K562 (cell line): Measurements from ENCODE around the gene PCBP4. TPM values are rescaled to one million over a fixed set of nuclear protein-coding genes. Genes with fewer than 3 reads are reported as not detected.
A peak's percentile ranks its signal among the peaks of the same experiment; 100 is the strongest.

Source experiments
- ATAC-seq: fragments of 200-7000 bp; cut with Tn5 transposase; 3 replicates; pipeline ENCODE4 v1.9.1; 2020; ENCODE audit warnings: moderate library complexity
- Bru-seq: library from RNA; stranded (reverse); fragments of 400-500 nt; gene quantifications from one replicate; lab custom pipeline; 2021; lab: Mats Ljungman, UMichigan
- BruChase-seq, 2 experiments: library from RNA; stranded (reverse); fragments of 400-500 nt; gene quantifications; one replicate each; lab custom pipeline; 2021; lab: Mats Ljungman, UMichigan
- BruUV-seq: library from RNA; stranded (reverse); fragments of 400-500 nt; replicated peaks from 2 replicates; lab custom pipeline; 2021; lab: Mats Ljungman, UMichigan
- CTCF ChIA-PET: fragments of 300-600 bp; formaldehyde crosslinking; extraction: SDS; loops from one replicate; lab custom pipeline; 2021; ENCODE audit warnings: low intra/inter-chr PET ratio; lab: Yijun Ruan, JAX
- POLR2A ChIA-PET: fragments of 300-600, 350-650 bp; sonication (Branson Sonifier 250); formaldehyde crosslinking; extraction: SDS; loops from one replicate; lab custom pipeline; 2021; ENCODE audit warnings: antibody characterized with exemption, inconsistent platforms; lab: Yijun Ruan, JAX
- DNase-seq, 4 experiments: peaks; one replicate each; pipeline versions ENCODE4 v3.0.0 to v3.0.0-alpha.2; 2011 to 2018; ENCODE audit warnings: low spot score in 3 of 4, mixed read lengths in 3 of 4; ENCODE audit errors: extremely low read depth in 1 of 4
- FAIRE-seq: peaks from 2 replicates; lab custom pipeline; 2011; peaks lifted over from hg19 to GRCh38; lab: Jason Lieb, UNC
- H2AFZ ChIP-seq: 2 replicates; pipeline ENCODE4 v1.6.0; 2011; ENCODE audit warnings: low read depth, low read length, control low read depth, inconsistent platforms
- H3K27ac ChIP-seq: fragments of 200-600 bp; 3 replicates; pipeline ENCODE4 v1.8.0; 2011; ENCODE audit warnings: low read depth, mild to moderate bottlenecking, control low read depth, inconsistent platforms, low read length, moderate library complexity, mixed read lengths; ENCODE audit errors: extremely low read depth
- H3K27me3 ChIP-seq, 2 experiments: fragments of 300-600 bp in 1 of 2; 2 replicates in 1 of 2; 3 replicates in 1 of 2; pipeline versions ENCODE4 v1.6.0 to v1.8.0; 2011; ENCODE audit warnings: inconsistent platforms in 2 of 2, low read length in 2 of 2, mild to moderate bottlenecking in 1 of 2, mixed read lengths in 1 of 2, moderate library complexity in 1 of 2; ENCODE audit not compliant: control insufficient read depth in 2 of 2, insufficient read depth in 2 of 2
- H3K36me3 ChIP-seq: fragments of 300-600 bp; 3 replicates; pipeline ENCODE4 v1.8.0; 2011; ENCODE audit warnings: mild to moderate bottlenecking, low read length, inconsistent platforms; ENCODE audit not compliant: control insufficient read depth, insufficient read depth
- H3K4me1 ChIP-seq, 2 experiments: fragments of 200-600 bp in 1 of 2; replicated peaks in 1 of 2; 2 replicates in 1 of 2; 3 replicates in 1 of 2; pipeline versions ENCODE4 v1.5.1 to v1.8.0; 2011; ENCODE audit warnings: inconsistent platforms in 2 of 2, low read length in 2 of 2, mild to moderate bottlenecking in 1 of 2, mixed read lengths in 1 of 2, moderate library complexity in 1 of 2; ENCODE audit not compliant: control insufficient read depth in 2 of 2, insufficient read depth in 2 of 2
- H3K4me2 ChIP-seq: 2 replicates; pipeline ENCODE4 v1.6.1; 2011; ENCODE audit warnings: low read length, control low read depth, inconsistent platforms, mixed read lengths; ENCODE audit not compliant: insufficient read depth
- H3K4me3 ChIP-seq: fragments of 200-600 bp; sonication (generic), shearing (Covaris generic); 2 replicates; pipeline ENCODE4 v1.5.1; 2016; ENCODE audit warnings: control low read depth, inconsistent platforms
- H3K79me2 ChIP-seq: fragments of 200-600 bp; 3 replicates; pipeline ENCODE4 v1.8.0; 2011; ENCODE audit warnings: low read length, inconsistent platforms; ENCODE audit not compliant: control insufficient read depth, insufficient read depth
- H3K9ac ChIP-seq, 2 experiments: 2 replicates each; pipeline versions ENCODE4 v1.6.0 to v1.6.1; 2011; ENCODE audit warnings: low read depth in 2 of 2, low read length in 2 of 2, control low read depth in 1 of 2, inconsistent platforms in 1 of 2, mild to moderate bottlenecking in 1 of 2, mixed read lengths in 1 of 2; ENCODE audit not compliant: insufficient read depth in 1 of 2
- H3K9me1 ChIP-seq: one replicate; pipeline ENCODE4 v1.6.0; 2011; ENCODE audit warnings: inconsistent platforms, mild to moderate bottlenecking, low read length, moderate library complexity; ENCODE audit not compliant: control insufficient read depth, insufficient read depth
- H3K9me3 ChIP-seq: replicated peaks from 2 replicates; pipeline ENCODE4 v1.5.1; 2011; ENCODE audit warnings: low read depth, low read length, inconsistent platforms; ENCODE audit not compliant: control insufficient read depth, insufficient read depth
- H4K20me1 ChIP-seq: replicated peaks from 2 replicates; pipeline ENCODE4 v1.6.1; 2011; ENCODE audit warnings: low read length, inconsistent platforms, mixed read lengths; ENCODE audit not compliant: control insufficient read depth, insufficient read depth
- ARID1B ChIP-seq: fragments of 450-650 bp; IDR thresholded peaks from 2 replicates; pipeline ENCODE4 v1.6.1; 2016; ENCODE audit warnings: antibody characterized with exemption, mild to moderate bottlenecking, inconsistent platforms
- BRD4 ChIP-seq: fragments of 200-600 bp; sonication (generic); IDR thresholded peaks from 2 replicates; pipeline ENCODE4 v1.6.1; 2017; ENCODE audit warnings: inconsistent platforms
- GATAD2A ChIP-seq: fragments of 450-650 bp; IDR thresholded peaks from 2 replicates; pipeline ENCODE4 v1.6.1; 2017
- PHF8 ChIP-seq: fragments of 200-600 bp; sonication (generic); IDR thresholded peaks from 2 replicates; pipeline ENCODE4 v1.6.1; 2012; ENCODE audit warnings: mixed run types, mild to moderate bottlenecking, inconsistent platforms, low read length, moderate library complexity, borderline replicate concordance
- PHTF2 ChIP-seq: fragments of 250-450 bp; sonication (Bioruptor Pico); IDR thresholded peaks from 2 replicates; pipeline ENCODE4 v1.5.0; 2021; ENCODE audit warnings: mild to moderate bottlenecking
- WGBS: fragments of 100-300 bp; shearing (Covaris generic); methylation state at CpG from one replicate; pipeline ENCODE4 v1.1.6; 2016; ENCODE audit warnings: low coverage, mixed read lengths; ENCODE audit not compliant: insufficient coverage; ENCODE audit errors: missing lambda C conversion rate; 5-methylcytosine and 5-hydroxymethylcytosine counted together
- in situ Hi-C: fragments of 300-500 bp; cut with MboI; formaldehyde crosslinking; loops from 4 replicates; pipeline ENCODE4 v1.15.0; 2018; ENCODE audit warnings: inconsistent platforms, mixed read lengths
- intact Hi-C: fragments of 100-400 bp; cut with micrococcal nuclease; formaldehyde crosslinking; loops from 2 replicates; pipeline ENCODE4 v1.14.2; 2022
- long read RNA-seq, 3 experiments: library from polyadenylated mRNA in 2 of 3; library from RNA in 1 of 3; unstranded in 2 of 3; stranded (forward) in 1 of 3; transcript quantifications; one replicate each; pipeline ENCODE4 v2.0.0, GENCODE V29; 2019 to 2022
- polyA minus RNA-seq, 3 experiments: library from RNA; depleted of rRNA, polyadenylated mRNA; stranded (reverse); fragments of >200 nt; gene quantifications; 2 replicates each; pipeline ENCODE4 v1.2.3, GENCODE V29; 2011
- polyA plus RNA-seq, 8 experiments: library from polyadenylated mRNA; depleted of rRNA in 4 of 8; stranded (reverse) in 5 of 8; unstranded in 3 of 8; fragments of >200 nt; fragmentation: Nextera tagmentation in 2 of 8; fragmentation: Illumina TruSeq in 1 of 8; extraction: Ambion mirVana in 2 of 8; extraction: Trizol in 1 of 8; gene quantifications; 2 replicates each; pipeline versions ENCODE4 v1.2.1 to v1.2.3, GENCODE V29; 2011 to 2014; ENCODE audit warnings: inconsistent platforms in 1 of 8, missing spikeins in 1 of 8
- total RNA-seq, 7 experiments: library from RNA; depleted of rRNA in 6 of 7; stranded (reverse); fragments of >200 nt in 6 of 7; fragmentation: Illumina TruSeq in 2 of 7; extraction: Trizol in 2 of 7; gene quantifications; 2 replicates each; pipeline versions ENCODE4 v1.2.1 to v1.2.3, GENCODE V29; 2011 to 2021; ENCODE audit warnings: low replicate concordance in 1 of 7
- TF ChIP-seq, protein P1 (sequence below): fragments of 200-800 bp; sonication (Bioruptor generic); IDR thresholded peaks from 2 replicates; pipeline ENCODE4 v1.6.1; 2017; ENCODE audit warnings: missing genetic modification characterization, missing compliant biosample characterization
- TF ChIP-seq, protein P2 (sequence below), 3 experiments: fragments of 200-800 bp in 1 of 3; sonication (Bioruptor generic) in 1 of 3; sonication (generic) in 1 of 3; formaldehyde crosslinking in 1 of 3; IDR thresholded peaks; 2 replicates each; pipeline versions ENCODE4 v1.6.1 to v1.8.0; 2016 to 2022; ENCODE audit warnings: mild to moderate bottlenecking in 2 of 3, missing compliant biosample characterization in 2 of 3, missing genetic modification characterization in 2 of 3, missing genetic modification reagents in 1 of 3

PCBP4 gene
- total RNA-seq (2011; cell fraction: chromatin; rRNA removed; ENCODE audit: low replicate concordance) = 3.7 and 14.0 TPM in 2 replicates
- 5.8 and 7.8 TPM in 2 replicates for total RNA-seq (2011; cell fraction: nucleolus; rRNA removed)
- total RNA-seq (2011; cell fraction: nucleoplasm; rRNA removed) = 4.6 and 5.4 TPM in 2 replicates
- 4.6 and 4.9 TPM in 2 replicates for total RNA-seq (2014; rRNA removed)
- 0.73 and 0.93 TPM in 2 replicates for total RNA-seq (2014; rRNA removed; fragmentation: Illumina TruSeq; extraction: Trizol)
- total RNA-seq (2015; rRNA removed; fragmentation: Illumina TruSeq; extraction: Trizol) = 1.6 and 2.1 TPM in 2 replicates
- 4.7 and 5.7 TPM in 2 replicates for total RNA-seq (2021)
- polyA plus RNA-seq (2011; rRNA removed) = 3.1 and 5.5 TPM in 2 replicates
- polyA plus RNA-seq (2011; cell fraction: cytosol; rRNA removed) = 4.5 and 7.3 TPM in 2 replicates
- polyA plus RNA-seq (2011; cell fraction: nucleus; rRNA removed) = 15.9 and 21.8 TPM in 2 replicates
- 3.7 and 10.9 TPM in 2 replicates for polyA plus RNA-seq (2012)
- 2.6 and 4.7 TPM in 2 replicates for polyA plus RNA-seq (2014; fragmentation: Illumina TruSeq; extraction: Trizol)
- under 1 TPM; 0.06 to 0.07 TPM for polyA plus RNA-seq (2014; fragmentation: Nextera tagmentation; extraction: Ambion mirVana)
- 5.8 and 6.4 TPM in 2 replicates for polyA plus RNA-seq (2014; rRNA removed)
- polyA minus RNA-seq (2011; rRNA and poly(A)+ RNA removed) = 1.3 and 1.9 TPM in 2 replicates
- 1.4 and 1.6 TPM in 2 replicates for polyA minus RNA-seq (2011; cell fraction: cytosol; rRNA and poly(A)+ RNA removed)
- polyA minus RNA-seq (2011; cell fraction: nucleus; rRNA and poly(A)+ RNA removed) = 1.9 and 3.9 TPM in 2 replicates
- Bru-seq, nascent RNA = percentile 42 among the genes with signal in this experiment
- percentile 35 among the genes with signal in this experiment for BruChase-seq, experiment 1, labeled RNA remaining after a 2-hour chase
- BruChase-seq, experiment 2, labeled RNA remaining after a 6-hour chase = percentile 43 among the genes with signal in this experiment
- long read RNA-seq, experiment 1, partial matches to known transcripts = 2 of 9 reads
- long read RNA-seq, experiment 1, other reads (novel, unspliced or antisense) = 6 of 9 reads
- long read RNA-seq, experiment 2, partial matches to known transcripts = 0 of 2 reads
- long read RNA-seq, experiment 2, other reads (novel, unspliced or antisense) = 2 of 2 reads
- long read RNA-seq, experiment 3 = 0 reads

DNA sequence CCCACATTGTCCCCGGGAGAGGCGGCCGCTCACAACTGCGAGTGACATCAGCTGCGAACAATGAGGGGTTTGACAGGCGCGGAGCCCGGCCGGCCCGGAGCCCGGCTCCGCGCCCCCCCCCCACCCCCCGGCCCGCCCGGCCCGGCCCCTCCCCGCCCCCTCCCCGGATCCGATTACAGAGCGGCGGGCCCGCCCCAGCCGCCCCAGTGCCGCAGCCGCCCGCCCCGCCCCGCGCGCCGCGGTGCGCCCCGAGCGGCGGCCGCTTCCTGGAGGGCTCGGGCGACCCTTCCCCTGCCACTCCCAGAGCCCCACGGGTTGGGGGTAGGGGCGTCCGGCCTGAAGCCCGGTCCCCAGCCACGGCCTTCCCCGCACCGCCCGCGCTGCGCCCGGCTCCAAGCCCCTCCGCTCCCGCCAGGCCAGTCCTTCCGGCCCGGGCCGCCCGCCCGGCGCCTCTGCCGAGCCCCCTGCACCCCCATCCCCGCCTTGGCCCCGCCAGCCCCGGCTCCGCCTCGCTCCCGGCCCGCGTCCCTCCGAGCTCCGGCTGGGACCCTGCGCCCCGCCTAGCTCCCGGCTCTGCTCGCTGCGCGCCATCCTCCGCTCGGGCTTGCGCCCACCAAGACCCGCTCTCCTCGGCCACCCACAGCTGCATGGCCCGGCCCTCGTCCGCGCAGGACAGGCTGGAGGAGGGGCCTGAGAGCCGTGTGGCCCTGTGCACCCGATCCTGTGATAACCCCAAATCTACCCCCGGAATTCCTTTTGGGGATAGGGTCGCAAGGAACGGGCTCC is at the start of gene PCBP4:
PCBP4 (minus strand) TSS at position 71 of the 786 bp plus-strand sequence. CDS start 6,214 bp downstream, outside the sequence.
- no peaks in the 10 kb centered on the region for H3K9me3 ChIP-seq
- ATAC-seq (peak; percentile 74), FAIRE-seq (no peak), DNase-seq (peak; percentile 60 to 77 (median 76))
- intact Hi-C loops = no loop called here
- H4K20me1 ChIP-seq = 0 out of 2 replicates have a peak, but pooled peaks cover 4% of the 10 kb centered on the region
- H3K4me2 ChIP-seq = peak within 1 kb of the TSS; percentile 63
- ChIA-PET CTCF (no interaction called here), POLR2A (interaction anchor here (0.5 to 0.6 kb wide), 3 partner anchors 9 to 258 kb away, joined by 3 read pairs; no protein-coding TSS in a partner anchor)
- in situ Hi-C loops = no loop called here
- no TSS peak for BruUV-seq
- no peak within 1 kb of the TSS; the same call in 1 of the 2 replicates for H2AFZ ChIP-seq
- peaks cover 38% of the 10 kb centered on the region; the same call in 1 of the 3 replicates for H3K36me3 ChIP-seq
- H3K9ac ChIP-seq = peak within 1 kb of the TSS; percentile 43 to 91
- peaks cover 2 to 57% of the 10 kb centered on the region in 2 experiments; a peak in 4 of 5 replicates for H3K4me1 ChIP-seq
- peak within 1 kb of the TSS; percentile 71; the same call in 2 of the 3 replicates for H3K27ac ChIP-seq
- peak within 1 kb of the TSS; percentile 59 for H3K4me3 ChIP-seq
- WGBS = 0% methylated on average over 5 of the region's 90 CpGs
- H3K9me1 ChIP-seq = peaks cover 3% of the 10 kb centered on the region
- H3K27me3 ChIP-seq = peaks cover 0 to 6% of the 10 kb centered on the region in 2 experiments; a peak in 2 of 5 replicates
- peaks cover 17% of the 10 kb centered on the region for H3K79me2 ChIP-seq
- TF ChIP-seq PHF8 (peak; percentile 62; the same call in 1 of the 2 replicates), PHTF2 (CRISPR knock-in tag) (no peak), ARID1B (no peak), GATAD2A (no peak), BRD4 (no peak)
- TF ChIP-seq, protein P1, sequence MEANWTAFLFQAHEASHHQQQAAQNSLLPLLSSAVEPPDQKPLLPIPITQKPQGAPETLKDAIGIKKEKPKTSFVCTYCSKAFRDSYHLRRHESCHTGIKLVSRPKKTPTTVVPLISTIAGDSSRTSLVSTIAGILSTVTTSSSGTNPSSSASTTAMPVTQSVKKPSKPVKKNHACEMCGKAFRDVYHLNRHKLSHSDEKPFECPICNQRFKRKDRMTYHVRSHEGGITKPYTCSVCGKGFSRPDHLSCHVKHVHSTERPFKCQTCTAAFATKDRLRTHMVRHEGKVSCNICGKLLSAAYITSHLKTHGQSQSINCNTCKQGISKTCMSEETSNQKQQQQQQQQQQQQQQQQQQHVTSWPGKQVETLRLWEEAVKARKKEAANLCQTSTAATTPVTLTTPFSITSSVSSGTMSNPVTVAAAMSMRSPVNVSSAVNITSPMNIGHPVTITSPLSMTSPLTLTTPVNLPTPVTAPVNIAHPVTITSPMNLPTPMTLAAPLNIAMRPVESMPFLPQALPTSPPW (CRISPR knock-in tag) = peak; percentile 94
- TF ChIP-seq, protein P2, sequence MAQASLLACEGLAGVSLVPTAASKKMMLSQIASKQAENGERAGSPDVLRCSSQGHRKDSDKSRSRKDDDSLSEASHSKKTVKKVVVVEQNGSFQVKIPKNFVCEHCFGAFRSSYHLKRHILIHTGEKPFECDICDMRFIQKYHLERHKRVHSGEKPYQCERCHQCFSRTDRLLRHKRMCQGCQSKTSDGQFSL (CRISPR knock-in tag; IDR thresholded peaks at IDR 0.05) = peak; percentile 77; the same call in 1 of the 2 replicates
- TF ChIP-seq, protein P2 (tag; IDR thresholded peaks at IDR 0.05) = peak in 1 of 2 experiments; percentile 72; a peak in 1 of 4 replicates
